SK-N-MC (cell line): ENCODE measurements around the gene PRDX2.

Experiments used
- EZH2 ChIP-seq: fragments of 200-600 bp; sonication (generic); IDR thresholded peaks from one replicate; pipeline ENCODE4 v1.6.1; 2017; ENCODE audit warnings: antibody characterized with exemption
- POLR2AphosphoS5 ChIP-seq: IDR thresholded peaks from 2 replicates; pipeline ENCODE4 v1.6.1; 2012; ENCODE audit warnings: mild to moderate bottlenecking, low read depth, low read length, borderline replicate concordance

GRCh38 chr19:12792051-12792852 is 9.3 kb downstream of the PRDX2 start:
- TF ChIP-seq POLR2AphosphoS5 (no peak; the same call in 1 of the 2 replicates), EZH2 (no peak)
